Neural progenitor cell (in vitro differentiated cells): ENCODE results near the gene CFAP58. TPM values are rescaled to one million over a fixed set of nuclear protein-coding genes. Genes with fewer than 3 reads are reported as not detected.

Experiments
- DNase-seq: peaks from one replicate; pipeline ENCODE4 v3.0.0-alpha.2; 2016; ENCODE audit warnings: low spot score
- H2AFZ ChIP-seq: fragments of 200-600 bp; sonication (generic); replicated peaks from 2 replicates; pipeline ENCODE4 v1.6.1; 2016; ENCODE audit warnings: antibody characterized with exemption
- H3F3A ChIP-seq: fragments of 200-600 bp; sonication (generic); 2 replicates; pipeline ENCODE4 v1.6.1; 2016; ENCODE audit warnings: antibody characterized with exemption, low read depth
- H3K27ac ChIP-seq: fragments of 200-600 bp; sonication (generic); 2 replicates; pipeline ENCODE4 v1.5.1; 2016; ENCODE audit warnings: mild to moderate bottlenecking
- H3K27me3 ChIP-seq: fragments of 200-600 bp; sonication (generic); 2 replicates; pipeline ENCODE4 v1.6.1; 2016; ENCODE audit warnings: mild to moderate bottlenecking, moderate library complexity
- H3K36me3 ChIP-seq: fragments of 200-600 bp; sonication (generic); 2 replicates; pipeline ENCODE4 v1.5.1; 2016
- H3K4me1 ChIP-seq: fragments of 200-600 bp; sonication (generic); 2 replicates; pipeline ENCODE4 v1.6.1; 2016; ENCODE audit warnings: mixed run types
- H3K4me2 ChIP-seq: fragments of 200-600 bp; sonication (generic); 2 replicates; pipeline ENCODE4 v1.6.1; 2016
- H3K4me3 ChIP-seq: fragments of 200-600 bp; sonication (generic); 2 replicates; pipeline ENCODE4 v1.5.1; 2016
- H3K79me2 ChIP-seq: fragments of 200-600 bp; sonication (generic); 2 replicates; pipeline ENCODE4 v1.6.1; 2016; ENCODE audit warnings: low read depth
- H3K9ac ChIP-seq: fragments of 200-600 bp; sonication (generic); 2 replicates; pipeline ENCODE4 v1.6.1; 2016
- H3K9me3 ChIP-seq: fragments of 200-600 bp; sonication (generic); 2 replicates; pipeline ENCODE4 v1.5.1; 2016; ENCODE audit warnings: low read depth
- H4K20me1 ChIP-seq: fragments of 200-600 bp; sonication (generic); 2 replicates; pipeline ENCODE4 v1.6.1; 2016; ENCODE audit warnings: low read depth
- H3K27ac Mint-ChIP-seq: 3 replicates; pipeline ENCODE4 v1.8.0; 2021; ENCODE audit warnings: mixed read lengths
- H3K27me3 Mint-ChIP-seq: 2 replicates; pipeline ENCODE4 v1.8.0; 2022; ENCODE audit warnings: low read depth, mild to moderate bottlenecking, inconsistent platforms, moderate library complexity, mixed read lengths; ENCODE audit not compliant: insufficient read depth
- H3K36me3 Mint-ChIP-seq: 3 replicates; pipeline ENCODE4 v1.8.0; 2021; ENCODE audit warnings: mixed read lengths
- H3K4me1 Mint-ChIP-seq: 3 replicates; pipeline ENCODE4 v1.8.0; 2021; ENCODE audit warnings: mixed read lengths
- H3K4me3 Mint-ChIP-seq: 3 replicates; pipeline ENCODE4 v1.8.0; 2021; ENCODE audit warnings: mild to moderate bottlenecking, moderate library complexity, mixed read lengths
- H3K9me3 Mint-ChIP-seq: 3 replicates; pipeline ENCODE4 v1.8.0; 2020; ENCODE audit warnings: mixed read lengths
- EZH2 ChIP-seq: fragments of 200-600 bp; sonication (generic); IDR thresholded peaks from 2 replicates; pipeline ENCODE4 v1.6.1; 2017; ENCODE audit warnings: antibody characterized with exemption, mild to moderate bottlenecking, moderate library complexity
- EZH2phosphoT487 ChIP-seq: fragments of 200-600 bp; sonication (generic); IDR thresholded peaks from 2 replicates; pipeline ENCODE4 v1.6.1; 2017; ENCODE audit warnings: antibody characterized with exemption
- total RNA-seq: library from RNA; depleted of rRNA; stranded (reverse); fragments of >200 nt; gene quantifications from 2 replicates; pipeline ENCODE4 v1.2.3, GENCODE V29; 2015; ENCODE audit warnings: low replicate concordance
- TF ChIP-seq, protein P1 (sequence below): fragments of 200-600 bp; sonication (generic); IDR thresholded peaks from 2 replicates; pipeline ENCODE4 v1.5.1; 2017; ENCODE audit warnings: antibody characterized with exemption, mild to moderate bottlenecking

Gene CFAP58
- total RNA-seq, 1 donor from 2014 or later: 1.7 TPM

- H3K9me3 ChIP-seq: no peaks in the 10 kb centered on the region
- H3K9me3 Mint-ChIP-seq: no peaks in the 10 kb centered on the region
- peak; percentile 39 for DNase-seq
- H3K4me1 Mint-ChIP-seq: peaks cover 44% of the 10 kb centered on the region
- no peak overlapping the region for H3K27ac ChIP-seq
- no peak overlapping the region for H3K9ac ChIP-seq
- no peaks in the 10 kb centered on the region for H3F3A ChIP-seq
- peak overlapping the region; percentile 91 for H3K27ac Mint-ChIP-seq
- peaks cover 22% of the 10 kb centered on the region for H3K36me3 Mint-ChIP-seq
- H4K20me1 ChIP-seq: peaks cover 26% of the 10 kb centered on the region
- no peaks in the 10 kb centered on the region for H3K27me3 ChIP-seq
- peaks cover 19% of the 10 kb centered on the region for H3K4me1 ChIP-seq
- H3K4me2 ChIP-seq: no peak overlapping the region
- peak overlapping the region; percentile 11 for H3K4me3 Mint-ChIP-seq
- TF ChIP-seq, protein P1, sequence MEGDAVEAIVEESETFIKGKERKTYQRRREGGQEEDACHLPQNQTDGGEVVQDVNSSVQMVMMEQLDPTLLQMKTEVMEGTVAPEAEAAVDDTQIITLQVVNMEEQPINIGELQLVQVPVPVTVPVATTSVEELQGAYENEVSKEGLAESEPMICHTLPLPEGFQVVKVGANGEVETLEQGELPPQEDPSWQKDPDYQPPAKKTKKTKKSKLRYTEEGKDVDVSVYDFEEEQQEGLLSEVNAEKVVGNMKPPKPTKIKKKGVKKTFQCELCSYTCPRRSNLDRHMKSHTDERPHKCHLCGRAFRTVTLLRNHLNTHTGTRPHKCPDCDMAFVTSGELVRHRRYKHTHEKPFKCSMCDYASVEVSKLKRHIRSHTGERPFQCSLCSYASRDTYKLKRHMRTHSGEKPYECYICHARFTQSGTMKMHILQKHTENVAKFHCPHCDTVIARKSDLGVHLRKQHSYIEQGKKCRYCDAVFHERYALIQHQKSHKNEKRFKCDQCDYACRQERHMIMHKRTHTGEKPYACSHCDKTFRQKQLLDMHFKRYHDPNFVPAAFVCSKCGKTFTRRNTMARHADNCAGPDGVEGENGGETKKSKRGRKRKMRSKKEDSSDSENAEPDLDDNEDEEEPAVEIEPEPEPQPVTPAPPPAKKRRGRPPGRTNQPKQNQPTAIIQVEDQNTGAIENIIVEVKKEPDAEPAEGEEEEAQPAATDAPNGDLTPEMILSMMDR: no peak
- no peak for TF ChIP-seq EZH2phosphoT487
- no peak for TF ChIP-seq EZH2
- no peaks in the 10 kb centered on the region for H3K36me3 ChIP-seq
- no peak overlapping the region for H3K4me3 ChIP-seq
- peaks cover 2% of the 10 kb centered on the region for H3K27me3 Mint-ChIP-seq
- peaks cover 36% of the 10 kb centered on the region for H3K79me2 ChIP-seq
- H2AFZ ChIP-seq: no peak overlapping the region
These were observed 37.1 kb upstream of the CFAP58 start for GRCh38 chr10:104316321-104317099.

DNA sequence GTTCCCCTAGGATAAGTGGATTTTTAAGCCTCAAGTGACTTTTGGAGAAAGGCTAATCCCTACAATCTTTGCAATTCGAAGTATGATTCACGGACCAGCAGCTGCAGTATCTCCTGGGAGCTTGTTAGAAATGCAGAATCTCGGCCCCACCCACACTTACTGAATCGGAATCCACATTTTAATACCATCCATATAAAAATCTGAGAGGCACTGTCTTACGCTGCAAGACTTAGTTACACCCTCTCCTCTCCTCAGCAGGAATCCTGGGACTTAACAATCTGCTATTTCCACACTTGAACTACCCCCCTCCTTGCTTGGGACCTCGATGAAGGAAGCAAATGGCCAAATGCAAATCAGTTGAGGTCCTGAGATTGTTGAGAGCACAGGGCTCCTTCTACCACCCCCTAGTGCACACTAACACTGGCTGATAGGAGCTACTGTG lies 36.3 kb upstream of the CFAP58 start:
- Histone ChIP-seq H3K4me1 (peaks cover 20% of the 10 kb centered on the region), H3F3A (no peaks in the 10 kb centered on the region), H3K9ac (no peak overlapping the region), H4K20me1 (peaks cover 33% of the 10 kb centered on the region), H3K4me3 (no peak overlapping the region), H3K36me3 (no peaks in the 10 kb centered on the region), H3K9me3 (no peaks in the 10 kb centered on the region), H3K27ac (no peak overlapping the region), H3K4me2 (peak overlapping the region; percentile 34), H3K27me3 (no peaks in the 10 kb centered on the region), H2AFZ (no peak overlapping the region), H3K79me2 (peaks cover 37% of the 10 kb centered on the region)
- no peaks in the 10 kb centered on the region for H3K9me3 Mint-ChIP-seq
- peak overlapping the region; percentile 64 for H3K27ac Mint-ChIP-seq
- peaks cover 46% of the 10 kb centered on the region for H3K4me1 Mint-ChIP-seq
- no peak for TF ChIP-seq EZH2phosphoT487
- TF ChIP-seq EZH2: no peak
- TF ChIP-seq, protein P1: no peak
- H3K4me3 Mint-ChIP-seq: no peak overlapping the region
- H3K36me3 Mint-ChIP-seq: peaks cover 17% of the 10 kb centered on the region
- DNase-seq: no peak
- peaks cover 2% of the 10 kb centered on the region for H3K27me3 Mint-ChIP-seq

GRCh38 chr10:104317726-104318299 lies 35.8 kb upstream of the CFAP58 start:
- peaks cover 45% of the 10 kb centered on the region for H3K4me1 Mint-ChIP-seq
- no peak overlapping the region for H3K9ac ChIP-seq
- H2AFZ ChIP-seq: no peak overlapping the region
- H3K36me3 Mint-ChIP-seq: peaks cover 16% of the 10 kb centered on the region
- no peak for TF ChIP-seq EZH2
- TF ChIP-seq, protein P1: no peak
- no peak for TF ChIP-seq EZH2phosphoT487
- DNase-seq: no peak
- H3K4me2 ChIP-seq: no peak overlapping the region
- H3K9me3 Mint-ChIP-seq: no peaks in the 10 kb centered on the region
- peak overlapping the region; percentile 52 for H3K27ac Mint-ChIP-seq
- peaks cover 26% of the 10 kb centered on the region for H3K4me1 ChIP-seq
- peaks cover 39% of the 10 kb centered on the region for H4K20me1 ChIP-seq
- H3K27ac ChIP-seq: no peak overlapping the region
- peaks cover 2% of the 10 kb centered on the region for H3K27me3 Mint-ChIP-seq
- H3K36me3 ChIP-seq: no peaks in the 10 kb centered on the region
- H3K27me3 ChIP-seq: no peaks in the 10 kb centered on the region
- no peak overlapping the region for H3K4me3 ChIP-seq
- H3K9me3 ChIP-seq: no peaks in the 10 kb centered on the region
- no peaks in the 10 kb centered on the region for H3F3A ChIP-seq
- H3K79me2 ChIP-seq: peaks cover 42% of the 10 kb centered on the region
- H3K4me3 Mint-ChIP-seq: no peak overlapping the region
